Measurements from ENCODE around the gene MAPK13. TPM values are rescaled to one million over a fixed set of nuclear protein-coding genes. Genes with fewer than 3 reads are reported as not detected.
A peak's percentile ranks its signal among the peaks of the same experiment; 100 is the strongest.

The MAPK13 gene
- total RNA-seq, 4 donors from 2014 or later, result 0.26 to 10.9 (median 3.0) TPM

DNA sequence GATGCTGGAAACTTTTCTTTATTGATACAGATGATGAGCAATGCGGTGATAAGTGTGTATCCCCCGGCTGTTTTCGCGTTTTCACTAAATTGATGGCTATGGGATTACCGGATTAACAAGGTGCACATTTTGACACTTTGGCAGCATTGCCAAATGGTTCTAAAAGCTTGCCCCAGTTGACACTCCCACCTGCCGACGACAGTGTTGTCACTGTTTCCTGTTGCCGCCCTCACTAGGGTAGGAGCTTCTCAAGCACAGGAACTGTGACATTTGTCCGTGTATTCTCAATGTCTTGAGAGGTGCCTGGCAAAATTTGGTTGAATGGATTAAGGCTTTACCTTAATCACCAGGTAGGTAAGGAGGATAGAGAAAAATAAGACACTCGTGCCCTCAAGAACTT lies 9.8 kb upstream of the MAPK13 start:
- no peak overlapping the region for H3K27ac ChIP-seq
- no peak for TF ChIP-seq POLR2A (IDR thresholded peaks at IDR 0.05)
- TF ChIP-seq, protein P1, sequence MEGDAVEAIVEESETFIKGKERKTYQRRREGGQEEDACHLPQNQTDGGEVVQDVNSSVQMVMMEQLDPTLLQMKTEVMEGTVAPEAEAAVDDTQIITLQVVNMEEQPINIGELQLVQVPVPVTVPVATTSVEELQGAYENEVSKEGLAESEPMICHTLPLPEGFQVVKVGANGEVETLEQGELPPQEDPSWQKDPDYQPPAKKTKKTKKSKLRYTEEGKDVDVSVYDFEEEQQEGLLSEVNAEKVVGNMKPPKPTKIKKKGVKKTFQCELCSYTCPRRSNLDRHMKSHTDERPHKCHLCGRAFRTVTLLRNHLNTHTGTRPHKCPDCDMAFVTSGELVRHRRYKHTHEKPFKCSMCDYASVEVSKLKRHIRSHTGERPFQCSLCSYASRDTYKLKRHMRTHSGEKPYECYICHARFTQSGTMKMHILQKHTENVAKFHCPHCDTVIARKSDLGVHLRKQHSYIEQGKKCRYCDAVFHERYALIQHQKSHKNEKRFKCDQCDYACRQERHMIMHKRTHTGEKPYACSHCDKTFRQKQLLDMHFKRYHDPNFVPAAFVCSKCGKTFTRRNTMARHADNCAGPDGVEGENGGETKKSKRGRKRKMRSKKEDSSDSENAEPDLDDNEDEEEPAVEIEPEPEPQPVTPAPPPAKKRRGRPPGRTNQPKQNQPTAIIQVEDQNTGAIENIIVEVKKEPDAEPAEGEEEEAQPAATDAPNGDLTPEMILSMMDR (IDR thresholded peaks at IDR 0.05), result no peak
- H3K27me3 ChIP-seq, result no peaks in the 10 kb centered on the region
- no peak overlapping the region for H3K4me3 ChIP-seq
- no peaks in the 10 kb centered on the region for H3K4me1 ChIP-seq
- intact Hi-C loops (cut with DNase I; ENCODE audit: low total_unique reads), result loop anchor here (10.0 kb wide), 1 partner anchor 74 kb away; the partner anchor contains the start of gene BRPF3
- DNase-seq, result no peak
- H3K36me3 ChIP-seq, result no peaks in the 10 kb centered on the region
- no peaks in the 10 kb centered on the region for H3K9me3 ChIP-seq

DNA sequence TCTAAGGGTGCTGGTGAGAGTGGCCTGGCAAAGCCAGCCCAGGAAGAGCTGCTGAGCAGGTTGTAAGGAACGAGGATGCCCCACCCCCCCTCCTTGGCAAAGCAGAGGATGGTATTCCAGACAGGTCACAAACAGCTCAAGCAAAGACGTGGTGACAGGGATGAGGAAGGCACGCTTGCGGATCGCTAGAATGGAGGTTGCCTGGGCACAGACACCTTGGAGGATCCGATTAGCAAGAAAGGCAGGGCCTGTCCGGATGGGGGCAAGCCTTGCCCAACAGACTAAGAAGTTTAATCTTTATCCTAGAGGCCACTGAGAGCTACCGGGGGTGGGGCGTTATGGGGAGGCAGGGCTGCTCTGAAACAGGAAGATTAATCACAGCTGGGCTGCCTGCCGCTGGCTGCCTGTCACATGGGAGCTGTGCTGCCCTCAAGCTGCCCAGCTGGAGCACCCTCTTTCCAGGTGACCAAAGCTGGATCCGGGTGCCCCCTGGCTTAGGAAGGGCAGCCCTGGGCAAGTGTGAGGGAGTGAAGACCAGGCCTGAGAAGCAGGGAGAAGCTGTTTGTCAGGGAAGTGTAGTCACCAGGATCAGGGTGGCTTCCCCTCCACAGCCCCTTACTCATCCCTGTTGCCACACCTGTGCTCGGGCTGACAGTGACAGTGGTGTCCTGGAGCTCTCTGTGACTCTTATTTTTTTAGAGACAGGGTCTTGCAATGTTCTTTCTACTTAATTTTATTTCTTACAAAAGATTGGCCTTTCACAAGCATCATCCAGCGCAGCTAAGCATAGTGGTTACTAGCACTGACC lies 9.1 kb upstream of the MAPK13 start:
- intact Hi-C loops (cut with DNase I; ENCODE audit: low total_unique reads), result loop anchor here (10.0 kb wide), 1 partner anchor 74 kb away; the partner anchor contains the start of gene BRPF3
- H3K36me3 ChIP-seq, result no peaks in the 10 kb centered on the region
- H3K4me1 ChIP-seq, result no peaks in the 10 kb centered on the region
- H3K27ac ChIP-seq, result no peak overlapping the region
- DNase-seq, result peak in 1 of 2 donors; percentile 43
- no peaks in the 10 kb centered on the region for H3K27me3 ChIP-seq
- no peak overlapping the region for H3K4me3 ChIP-seq
- TF ChIP-seq, protein P1 (IDR thresholded peaks at IDR 0.05), result no peak
- TF ChIP-seq POLR2A (IDR thresholded peaks at IDR 0.05), result no peak
- no peaks in the 10 kb centered on the region for H3K9me3 ChIP-seq

DNA sequence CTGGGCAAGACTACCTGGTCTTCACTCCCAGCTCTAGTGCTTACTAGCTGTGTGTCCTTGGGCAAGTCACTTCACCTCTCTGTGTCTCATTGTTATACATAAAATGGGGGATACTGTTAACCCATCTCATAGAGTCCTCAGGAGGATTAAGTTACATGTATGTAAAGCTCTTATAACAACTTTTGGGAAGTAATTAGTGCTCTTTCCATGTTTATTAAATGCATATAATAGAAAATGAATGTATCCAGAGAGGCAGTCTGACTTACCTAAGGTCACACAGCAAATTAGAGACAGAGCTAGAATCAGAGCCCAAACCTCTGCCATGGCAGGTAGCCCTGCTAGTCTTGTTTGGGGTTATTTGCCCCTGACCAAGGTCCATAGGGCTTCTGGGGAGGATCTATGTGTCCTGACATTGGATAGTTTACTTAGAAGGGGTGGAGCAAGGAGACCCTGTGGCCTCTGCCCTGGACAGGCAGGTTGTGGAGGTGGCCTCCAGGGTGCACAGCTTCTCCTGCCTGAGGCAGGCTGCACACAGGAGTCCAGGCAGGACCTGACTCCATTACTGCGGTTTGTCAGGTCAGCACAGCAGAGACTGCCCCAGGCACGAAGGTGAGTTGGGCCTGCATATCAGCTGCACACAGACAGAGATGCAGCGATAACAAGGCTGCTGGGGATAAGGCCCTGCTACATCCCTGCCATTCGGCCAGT lies 8.4 kb upstream of the MAPK13 start:
- Histone ChIP-seq H3K36me3 (no peaks in the 10 kb centered on the region), H3K27me3 (no peaks in the 10 kb centered on the region), H3K9me3 (no peaks in the 10 kb centered on the region), H3K27ac (no peak overlapping the region), H3K4me3 (no peak overlapping the region), H3K4me1 (no peaks in the 10 kb centered on the region)
- intact Hi-C loops (cut with DNase I; ENCODE audit: low total_unique reads), result loop anchor here (10.0 kb wide), 1 partner anchor 73 kb away; the partner anchor contains the start of gene BRPF3
- no peak for TF ChIP-seq POLR2A (IDR thresholded peaks at IDR 0.05)
- TF ChIP-seq, protein P1 (IDR thresholded peaks at IDR 0.05), result no peak
- DNase-seq, result no peak

DNA sequence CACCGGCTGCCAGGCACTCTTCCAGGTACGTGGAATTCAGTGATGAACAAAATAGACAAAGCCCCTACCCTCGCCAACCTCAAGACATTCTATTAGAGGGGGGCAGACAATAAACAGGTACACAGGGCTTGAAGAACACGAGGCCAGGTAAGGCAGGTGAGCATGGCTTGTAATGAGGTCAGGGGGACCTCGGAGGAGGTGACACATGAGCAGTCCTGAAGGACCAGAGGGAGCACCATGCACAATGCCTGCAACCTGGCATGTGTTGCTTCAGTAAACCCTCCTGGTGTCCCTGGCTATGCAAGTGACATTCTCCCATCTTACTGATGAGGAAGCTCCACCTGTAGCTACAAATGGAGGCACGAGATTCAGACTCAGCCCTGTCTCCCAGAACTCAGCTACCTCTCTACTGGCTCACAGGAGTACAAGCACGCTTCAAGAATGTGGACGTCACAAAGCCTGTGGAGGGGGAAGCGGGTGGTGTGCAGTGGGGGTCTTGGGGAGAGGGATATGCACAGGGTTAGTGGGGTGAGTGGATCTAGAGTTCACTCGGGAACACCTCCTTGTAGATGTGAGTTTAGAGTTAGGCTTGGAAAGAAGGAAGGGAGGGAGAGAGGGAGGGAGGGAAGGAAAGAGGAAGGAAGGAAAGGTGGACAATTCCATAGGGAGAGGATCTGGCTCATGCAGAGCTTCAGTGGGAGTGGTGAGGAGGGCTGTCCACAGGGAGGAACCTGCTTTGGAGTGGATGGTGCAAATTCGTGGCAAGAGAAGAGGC lies 7.6 kb upstream of the MAPK13 start:
- Histone ChIP-seq H3K36me3 (no peaks in the 10 kb centered on the region), H3K27me3 (no peaks in the 10 kb centered on the region), H3K4me1 (no peaks in the 10 kb centered on the region), H3K9me3 (no peaks in the 10 kb centered on the region), H3K27ac (no peak overlapping the region), H3K4me3 (no peak overlapping the region)
- TF ChIP-seq, protein P1 (IDR thresholded peaks at IDR 0.05), result no peak
- TF ChIP-seq POLR2A (IDR thresholded peaks at IDR 0.05), result no peak
- intact Hi-C loops (cut with DNase I; ENCODE audit: low total_unique reads), result loop anchor here (10.0 kb wide), 1 partner anchor 72 kb away; the partner anchor contains the start of gene BRPF3
- DNase-seq, result no peak

Measured in uterus (tissue), 4 donors.